DOHH2 (cell line): ENCODE data around the gene CNTN1.
"Not testable (repeated sequence)": the region's sequence is repeated elsewhere in the genome, so short reads cannot be mapped to it uniquely, and the experiment has no call there.

ENCODE experiments used
- H3F3A ChIP-seq: fragments of 200-600 bp; sonication (generic), shearing (Covaris generic); 2 replicates; pipeline ENCODE4 v1.6.0; 2016; ENCODE audit warnings: antibody characterized with exemption, mild to moderate bottlenecking; ENCODE audit not compliant: control insufficient read depth, insufficient read depth
- H3K27ac ChIP-seq: fragments of 200-600 bp; sonication (generic); 2 replicates; pipeline ENCODE4 v1.5.1; 2014; ENCODE audit warnings: low read depth, mild to moderate bottlenecking, low read length, moderate library complexity
- H3K27me3 ChIP-seq: fragments of 200-600 bp; sonication (generic); 2 replicates; pipeline ENCODE4 v1.6.1; 2014; ENCODE audit warnings: mild to moderate bottlenecking, low read length, mixed read lengths; ENCODE audit not compliant: control insufficient read depth
- H3K36me3 ChIP-seq: fragments of 200-600 bp; sonication (generic); 2 replicates; pipeline ENCODE4 v1.6.1; 2014; ENCODE audit warnings: mild to moderate bottlenecking, low read length, moderate library complexity, mixed read lengths; ENCODE audit not compliant: control insufficient read depth
- H3K4me1 ChIP-seq: fragments of 200-600 bp; sonication (generic); 2 replicates; pipeline ENCODE4 v1.6.1; 2014; ENCODE audit warnings: mild to moderate bottlenecking, low read length, mixed read lengths; ENCODE audit not compliant: control insufficient read depth
- H3K4me2 ChIP-seq: fragments of 200-600 bp; sonication (generic); 2 replicates; pipeline ENCODE4 v1.6.0; 2014; ENCODE audit warnings: mild to moderate bottlenecking, low read length, moderate library complexity
- H3K4me3 ChIP-seq: fragments of 200-600 bp; sonication (generic); 2 replicates; pipeline ENCODE4 v1.5.1; 2014; ENCODE audit warnings: mild to moderate bottlenecking, low read length, mixed read lengths
- H3K79me2 ChIP-seq: fragments of 200-600 bp; sonication (generic); 2 replicates; pipeline ENCODE4 v1.6.1; 2014; ENCODE audit warnings: mild to moderate bottlenecking, low read length, mixed read lengths; ENCODE audit not compliant: control insufficient read depth
- H3K9me2 ChIP-seq: fragments of 200-600 bp; sonication (generic); replicated peaks from 2 replicates; pipeline ENCODE4 v1.6.1; 2014; ENCODE audit warnings: mild to moderate bottlenecking, low read length, mixed read lengths; ENCODE audit not compliant: control insufficient read depth
- H3K9me3 ChIP-seq: fragments of 200-600 bp; sonication (generic); 2 replicates; pipeline ENCODE4 v1.6.1; 2014; ENCODE audit warnings: antibody characterized with exemption, low read length, mixed read lengths; ENCODE audit not compliant: control insufficient read depth, insufficient read depth
- H4K20me1 ChIP-seq: fragments of 200-600 bp; sonication (generic); 2 replicates; pipeline ENCODE4 v1.6.0; 2014; ENCODE audit warnings: low read depth, mild to moderate bottlenecking, antibody characterized with exemption, low read length, moderate library complexity; ENCODE audit not compliant: control insufficient read depth, insufficient read depth
- EZH2phosphoT487 ChIP-seq: fragments of 200-600 bp; sonication (generic); IDR thresholded peaks from 2 replicates; pipeline ENCODE4 v1.6.1; 2017; ENCODE audit warnings: borderline replicate concordance, mild to moderate bottlenecking, antibody characterized with exemption, low read length, moderate library complexity, mixed read lengths
- TF ChIP-seq, protein P1 (sequence below): fragments of 200-600 bp; sonication (generic); IDR thresholded peaks from one replicate; pipeline ENCODE4 v1.5.1; 2014; ENCODE audit warnings: antibody characterized with exemption, mild to moderate bottlenecking, low read depth, low read length; ENCODE audit not compliant: poor library complexity, severe bottlenecking

Gene CNTN1

DNA sequence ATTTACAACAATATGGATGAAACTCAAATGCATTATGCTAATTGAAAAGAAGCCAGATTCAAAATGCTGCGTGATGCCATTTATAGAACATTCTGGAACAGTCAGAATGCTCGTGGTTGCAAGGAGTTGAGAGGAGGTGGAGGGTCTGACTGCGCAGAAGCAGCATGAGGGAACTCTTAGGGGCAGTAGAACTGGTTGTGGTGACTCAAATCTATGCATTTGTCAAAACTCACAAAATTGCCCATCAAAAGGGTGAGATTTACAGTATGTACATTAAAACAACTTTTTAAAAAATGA, 382.2 kb downstream of the CNTN1 start:
- Histone ChIP-seq H3K27ac (no peak overlapping the region), H3K4me2 (no peak overlapping the region), H3K4me1 (no peaks in the 10 kb centered on the region), H3F3A (no peaks in the 10 kb centered on the region), H3K79me2 (no peaks in the 10 kb centered on the region), H3K4me3 (no peak overlapping the region), H3K9me3 (no peaks in the 10 kb centered on the region), H3K27me3 (no peaks in the 10 kb centered on the region), H3K36me3 (no peaks in the 10 kb centered on the region), H4K20me1 (no peaks in the 10 kb centered on the region), H3K9me2 (no peaks in the 10 kb centered on the region)
- no peak for TF ChIP-seq EZH2phosphoT487
- TF ChIP-seq, protein P1, sequence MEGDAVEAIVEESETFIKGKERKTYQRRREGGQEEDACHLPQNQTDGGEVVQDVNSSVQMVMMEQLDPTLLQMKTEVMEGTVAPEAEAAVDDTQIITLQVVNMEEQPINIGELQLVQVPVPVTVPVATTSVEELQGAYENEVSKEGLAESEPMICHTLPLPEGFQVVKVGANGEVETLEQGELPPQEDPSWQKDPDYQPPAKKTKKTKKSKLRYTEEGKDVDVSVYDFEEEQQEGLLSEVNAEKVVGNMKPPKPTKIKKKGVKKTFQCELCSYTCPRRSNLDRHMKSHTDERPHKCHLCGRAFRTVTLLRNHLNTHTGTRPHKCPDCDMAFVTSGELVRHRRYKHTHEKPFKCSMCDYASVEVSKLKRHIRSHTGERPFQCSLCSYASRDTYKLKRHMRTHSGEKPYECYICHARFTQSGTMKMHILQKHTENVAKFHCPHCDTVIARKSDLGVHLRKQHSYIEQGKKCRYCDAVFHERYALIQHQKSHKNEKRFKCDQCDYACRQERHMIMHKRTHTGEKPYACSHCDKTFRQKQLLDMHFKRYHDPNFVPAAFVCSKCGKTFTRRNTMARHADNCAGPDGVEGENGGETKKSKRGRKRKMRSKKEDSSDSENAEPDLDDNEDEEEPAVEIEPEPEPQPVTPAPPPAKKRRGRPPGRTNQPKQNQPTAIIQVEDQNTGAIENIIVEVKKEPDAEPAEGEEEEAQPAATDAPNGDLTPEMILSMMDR: no peak

DNA sequence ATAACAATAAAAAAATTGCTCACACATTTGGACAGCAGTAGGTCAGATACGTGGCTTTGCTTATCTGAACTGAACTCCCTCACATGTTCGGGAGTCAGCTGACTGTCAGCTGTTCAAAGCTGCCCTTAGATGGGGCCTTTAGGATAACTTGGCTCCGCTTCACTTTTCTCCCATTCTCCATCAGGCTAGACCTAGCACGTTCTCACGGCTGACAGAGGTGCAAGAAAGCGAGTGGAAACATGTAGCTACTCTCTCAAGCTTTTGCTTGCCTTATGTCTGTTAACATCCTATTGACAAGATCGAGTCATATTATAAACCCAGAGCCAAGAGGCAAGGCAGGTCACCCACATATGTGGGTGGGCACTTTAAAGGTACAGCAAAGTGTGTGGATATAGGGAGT, 383.9 kb downstream of the CNTN1 start:
- no peak overlapping the region for H3K4me2 ChIP-seq
- no peaks in the 10 kb centered on the region for H3K9me3 ChIP-seq
- H3K79me2 ChIP-seq: no peaks in the 10 kb centered on the region
- H3K9me2 ChIP-seq: no peaks in the 10 kb centered on the region
- H3K27ac ChIP-seq: no peak overlapping the region
- no peak overlapping the region for H3K4me3 ChIP-seq
- no peaks in the 10 kb centered on the region for H3K4me1 ChIP-seq
- no peaks in the 10 kb centered on the region for H3K27me3 ChIP-seq
- no peak for TF ChIP-seq EZH2phosphoT487
- TF ChIP-seq, protein P1: no peak
- no peaks in the 10 kb centered on the region for H4K20me1 ChIP-seq
- H3F3A ChIP-seq: no peaks in the 10 kb centered on the region
- H3K36me3 ChIP-seq: no peaks in the 10 kb centered on the region

DNA sequence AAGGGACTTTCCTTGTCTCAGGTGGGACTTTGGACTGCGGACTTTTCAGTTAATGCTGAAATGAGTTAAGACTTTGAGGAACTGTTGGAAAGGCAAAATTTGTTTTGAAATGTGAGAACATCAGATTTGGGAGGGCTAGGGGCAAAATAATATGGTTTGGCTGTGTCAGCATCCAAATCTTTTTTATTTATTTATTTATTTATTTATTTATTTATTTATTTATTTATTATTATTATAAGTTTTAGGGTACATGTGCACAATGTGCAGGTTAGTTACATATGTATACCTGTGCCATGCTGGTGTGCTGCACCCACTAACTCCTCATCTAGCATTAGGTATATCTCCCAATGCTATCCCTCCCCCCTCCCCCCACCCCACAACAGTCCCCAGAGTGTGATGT, 389.0 kb downstream of the CNTN1 start:
- H3K4me2 ChIP-seq, H4K20me1 ChIP-seq, H3K27ac ChIP-seq, H3F3A ChIP-seq, H3K36me3 ChIP-seq, H3K9me2 ChIP-seq, H3K4me1 ChIP-seq, H3K79me2 ChIP-seq, H3K27me3 ChIP-seq, H3K9me3 ChIP-seq, H3K4me3 ChIP-seq: not testable (repeated sequence)

DNA sequence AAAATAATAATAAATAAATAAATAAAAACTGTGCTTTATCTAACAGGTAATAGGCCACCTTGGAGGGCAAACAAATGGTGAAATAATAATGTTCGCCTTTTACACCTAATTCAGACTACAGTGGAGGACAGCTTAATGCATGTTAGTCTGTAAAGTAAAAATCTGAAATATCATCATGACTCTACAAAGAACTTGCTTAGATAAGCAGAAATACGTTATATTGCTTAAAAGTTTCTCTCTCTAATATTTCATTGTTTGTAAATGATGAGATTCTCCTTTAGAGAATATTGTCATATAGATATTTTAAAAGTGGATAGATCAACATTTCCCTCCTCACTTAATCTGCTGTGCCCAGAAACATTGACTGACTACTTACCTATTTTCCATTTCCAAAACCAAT, 397.2 kb downstream of the CNTN1 start:
- H3K4me2 ChIP-seq: no peak overlapping the region
- no peaks in the 10 kb centered on the region for H3K4me1 ChIP-seq
- TF ChIP-seq, protein P1: no peak
- TF ChIP-seq EZH2phosphoT487: no peak
- H3K36me3 ChIP-seq: no peaks in the 10 kb centered on the region
- no peak overlapping the region for H3K27ac ChIP-seq
- no peaks in the 10 kb centered on the region for H3F3A ChIP-seq
- H3K27me3 ChIP-seq: no peaks in the 10 kb centered on the region
- no peaks in the 10 kb centered on the region for H4K20me1 ChIP-seq
- H3K9me2 ChIP-seq: no peaks in the 10 kb centered on the region
- H3K79me2 ChIP-seq: no peaks in the 10 kb centered on the region
- no peak overlapping the region for H3K4me3 ChIP-seq
- no peaks in the 10 kb centered on the region for H3K9me3 ChIP-seq
